NCI-H2081 treated with DMSO at 0.1 percent for 48 hours (cell line): ENCODE measurements around the gene MYLK3.

Experiments used
- DNase-seq: peaks from one replicate; lab custom pipeline; 2025; lab: John Stamatoyannopoulos, UW

The MYLK3 gene

GRCh38 chr16:46757339-46758050, 9.4 kb upstream of the MYLK3 start:
- DNase-seq: no peak

- no peak for DNase-seq
Measured at GRCh38 chr16:46756772-46757171, 8.6 kb upstream of the MYLK3 start.

GRCh38 chr16:46753015-46753414, 4.9 kb upstream of the MYLK3 start:
- DNase-seq: no peak

DNA sequence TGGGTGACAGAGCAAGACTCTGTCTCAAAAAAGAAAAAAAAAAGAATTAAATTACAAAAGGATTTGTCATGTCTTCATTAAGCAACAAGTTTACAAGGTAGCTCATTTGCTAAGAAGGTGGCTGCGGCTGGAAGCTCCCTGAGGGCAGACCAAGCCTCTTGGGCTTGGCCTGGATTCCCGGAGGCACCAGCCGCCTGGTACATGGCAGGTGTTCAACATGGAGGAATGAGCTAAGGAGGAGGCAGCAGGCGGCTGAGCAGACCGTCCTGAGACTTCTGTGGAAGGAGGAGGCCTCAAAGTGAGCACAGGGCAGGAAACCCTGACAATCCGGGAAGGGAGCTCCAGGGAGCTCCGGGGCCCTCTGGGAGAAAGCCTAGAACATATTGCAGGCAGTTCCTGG, 3.2 kb upstream of the MYLK3 start:
- DNase-seq: no peak

DNA sequence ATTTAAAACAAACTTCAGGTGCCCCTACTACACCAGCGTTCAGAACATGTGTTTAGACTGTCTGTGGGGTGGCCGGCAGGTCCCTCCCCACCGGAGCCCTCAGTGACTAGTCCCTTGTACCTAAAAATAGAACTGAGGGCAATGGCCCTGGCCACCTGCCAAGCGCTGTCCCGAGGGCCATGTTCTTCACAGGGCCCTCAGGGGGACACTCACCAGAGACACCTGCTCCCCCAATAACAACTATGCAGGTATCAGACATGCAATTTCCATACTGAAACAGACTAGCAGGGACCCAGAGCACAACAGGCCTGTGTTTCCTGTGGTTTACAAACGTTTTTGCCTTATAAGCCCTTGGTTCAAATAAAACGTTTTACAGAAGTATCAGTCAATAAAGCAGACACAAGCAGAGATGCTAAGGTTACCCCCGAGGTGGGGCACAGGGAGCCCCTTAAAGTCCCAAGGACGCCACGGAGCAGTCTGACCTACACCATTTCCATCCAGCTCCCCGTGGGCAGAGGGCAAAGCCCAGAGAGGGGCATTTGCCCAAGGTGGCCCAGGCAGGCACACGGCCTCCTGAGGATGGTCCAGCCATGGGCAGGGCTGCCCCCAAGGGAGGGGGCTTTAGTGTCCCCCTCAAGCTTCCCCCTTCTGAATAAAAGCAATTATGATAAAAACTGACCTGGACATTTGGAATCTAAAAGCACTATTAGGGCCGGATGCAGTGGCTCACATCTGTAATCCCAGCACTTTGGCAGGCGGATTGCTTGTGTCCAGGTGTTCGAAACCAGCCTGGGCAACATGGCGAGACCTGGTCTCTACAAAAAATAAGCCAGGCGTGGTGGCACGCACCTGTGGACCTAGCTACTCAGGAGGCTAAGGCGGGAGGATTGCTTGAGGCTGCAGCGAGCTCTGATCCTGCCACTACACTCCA, 896 bp upstream of the MYLK3 start:
- no peak for DNase-seq

DNA sequence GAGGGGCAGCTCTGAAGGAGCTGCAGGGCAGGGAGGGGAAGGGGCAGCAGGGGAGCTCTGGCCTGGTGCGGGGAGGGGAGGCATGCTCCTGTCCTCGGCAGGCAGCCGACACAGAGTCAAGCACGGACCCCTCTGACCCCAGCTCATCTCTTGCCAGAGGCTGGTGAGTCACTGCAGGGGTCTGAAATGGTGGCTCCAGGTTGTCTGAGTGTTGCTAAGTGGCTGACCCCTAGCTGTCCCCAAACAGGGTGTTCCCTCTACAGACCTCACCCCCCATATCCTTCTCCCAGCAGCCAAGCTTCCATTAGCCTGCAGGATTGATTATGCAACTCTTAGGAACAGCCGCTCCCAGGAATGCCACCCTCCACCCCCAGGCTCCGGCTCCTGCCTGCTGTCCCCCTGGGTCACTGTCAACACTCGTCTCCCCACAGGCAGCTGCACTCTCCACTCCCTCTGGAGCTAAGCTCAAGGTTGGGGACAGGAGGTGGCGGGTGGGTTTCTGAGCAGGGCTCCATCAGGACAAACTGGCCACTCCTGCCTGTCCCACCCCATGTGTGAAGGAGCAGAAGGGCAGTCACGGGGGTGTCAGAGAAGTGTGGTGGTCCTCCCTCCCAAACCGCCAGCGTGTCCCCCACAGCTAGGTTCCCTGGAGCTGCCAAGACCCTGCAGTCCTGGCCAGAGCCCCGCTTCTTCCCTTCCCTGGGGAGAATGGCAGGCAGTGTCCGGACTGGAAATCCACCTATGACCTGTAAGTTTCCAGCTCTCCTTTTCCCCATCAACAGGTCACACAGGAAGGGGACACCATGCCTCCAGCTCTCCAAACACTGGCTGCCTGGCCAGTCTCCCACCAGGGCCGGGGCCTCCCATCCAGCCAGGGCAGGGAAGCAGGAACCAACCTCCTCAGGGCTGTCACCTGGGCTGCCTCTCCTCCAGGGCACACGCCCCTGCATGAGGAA, 1.0 kb downstream of the MYLK3 start:
- DNase-seq: no peak

DNA sequence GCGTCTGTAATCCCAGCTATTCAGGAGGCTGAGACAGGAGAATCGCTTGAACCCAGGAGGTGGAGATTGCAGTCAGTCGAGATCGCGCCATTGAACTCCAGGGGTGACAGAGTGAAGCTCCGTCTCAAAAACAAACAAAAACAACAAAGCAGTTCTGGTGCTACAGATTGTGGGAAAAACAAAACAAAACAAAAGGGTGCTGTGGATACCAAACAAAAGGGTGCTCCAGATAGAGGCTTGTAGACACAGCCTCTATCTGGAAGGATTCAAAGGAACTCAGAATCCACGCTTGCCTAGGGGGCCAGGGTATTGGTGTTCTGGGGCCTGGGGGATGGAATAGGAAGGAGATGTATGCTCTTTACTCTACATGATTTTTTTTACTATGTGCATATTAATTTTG, 2.5 kb downstream of the MYLK3 start:
- no peak for DNase-seq

DNA sequence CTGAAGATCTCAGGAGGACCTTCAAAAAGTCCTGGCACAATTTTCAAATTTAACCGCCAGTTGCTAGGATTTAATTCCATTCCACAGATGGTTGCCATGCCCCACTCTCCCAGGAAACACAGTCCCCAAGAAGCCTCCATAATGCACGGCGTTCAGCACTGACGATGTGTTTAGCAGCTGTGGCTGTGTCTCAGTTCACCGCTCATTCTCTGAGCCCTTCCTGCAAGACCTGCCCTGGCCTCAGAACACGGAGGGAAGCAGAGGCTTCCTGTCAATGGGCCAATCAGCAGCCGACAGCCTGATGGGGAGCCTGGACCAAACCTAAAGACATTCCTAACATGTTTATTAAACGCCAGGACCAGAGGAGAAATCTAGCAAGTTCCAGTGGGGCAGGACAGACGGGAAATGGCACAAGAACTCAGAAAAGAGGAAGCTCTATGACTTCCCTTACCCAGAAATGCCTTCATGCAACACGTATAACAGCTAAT, 4.9 kb downstream of the MYLK3 start:
- no peak for DNase-seq

GRCh38 chr16:46739934-46740333, 8.2 kb downstream of the MYLK3 start:
- no peak for DNase-seq

GRCh38 chr16:46737621-46738214, 10.4 kb downstream of the MYLK3 start:
- no peak for DNase-seq

GRCh38 chr16:46736695-46737094, 11.4 kb downstream of the MYLK3 start:
- no peak for DNase-seq

DNA sequence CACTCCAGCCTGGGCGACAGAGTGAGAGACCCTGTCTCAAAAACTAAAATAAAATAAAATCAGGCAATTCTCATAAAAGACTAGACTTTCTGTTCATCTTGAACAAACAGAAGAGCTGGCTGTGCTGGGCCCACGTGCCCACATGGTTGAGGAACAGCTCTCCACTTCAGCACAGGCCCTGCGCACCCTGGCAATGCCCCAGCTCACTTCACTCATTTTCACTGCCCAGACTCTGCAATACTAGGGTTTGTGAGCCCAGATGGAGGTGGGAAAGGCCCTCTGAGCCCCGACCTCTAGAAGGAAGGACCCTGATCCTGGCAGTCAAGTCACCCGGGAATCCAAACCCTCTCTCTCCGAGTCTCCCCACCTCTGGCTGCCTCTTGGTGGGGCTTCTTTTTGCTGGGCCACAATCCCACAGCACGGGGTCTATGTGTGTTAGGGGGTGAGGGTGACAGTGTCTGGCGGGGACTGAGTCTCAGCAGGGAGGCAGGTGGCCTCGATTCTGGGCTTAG, 14.8 kb downstream of the MYLK3 start:
- no peak for DNase-seq

- DNase-seq: no peak
Measured at GRCh38 chr16:46732561-46732960, 15.6 kb downstream of the MYLK3 start.

DNA sequence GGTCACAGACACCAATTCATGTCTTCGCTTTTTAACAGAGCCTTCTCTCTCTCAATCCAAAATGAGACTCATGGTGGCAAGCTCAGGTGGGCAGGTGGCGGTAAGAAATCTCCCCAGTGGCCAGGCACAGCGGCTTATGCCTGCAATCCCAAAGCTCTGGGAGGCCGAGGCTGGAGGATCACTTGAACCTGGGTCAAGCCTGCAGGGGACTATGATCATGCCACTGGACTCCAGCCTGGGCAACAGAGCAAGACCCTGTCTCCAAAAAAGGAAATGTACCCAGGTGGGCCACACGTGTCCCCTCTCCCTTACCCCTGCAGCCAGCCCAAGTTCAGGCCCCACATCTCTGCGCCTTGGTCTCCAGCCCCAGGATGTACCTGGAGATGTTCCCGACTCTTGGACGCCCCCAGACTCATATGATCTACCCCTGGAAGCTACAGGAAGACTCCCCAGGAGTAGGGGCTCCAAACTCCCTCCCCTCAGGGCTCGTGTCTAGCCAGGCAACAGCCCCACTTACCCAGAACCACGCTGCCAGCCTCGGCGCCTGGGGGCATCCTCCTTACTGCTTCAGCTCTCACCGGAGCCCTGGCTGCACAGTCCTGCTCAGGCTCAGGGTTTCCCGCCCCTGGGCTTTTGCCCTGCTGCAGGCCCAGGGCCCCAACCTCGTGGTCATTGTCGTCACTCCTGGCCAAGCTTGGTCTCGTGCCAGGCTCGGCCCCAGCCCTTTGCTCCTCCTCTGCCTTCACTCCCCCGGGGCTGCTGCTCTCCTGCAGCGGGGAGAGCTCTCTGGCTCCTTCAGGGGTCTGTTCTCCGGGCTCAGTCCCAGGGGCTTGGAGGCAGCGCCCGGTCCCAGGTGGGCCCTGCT, 16.2 kb downstream of the MYLK3 start:
- DNase-seq: no peak

- no peak for DNase-seq
Measured at GRCh38 chr16:46730801-46731690, 17.1 kb downstream of the MYLK3 start.

DNA sequence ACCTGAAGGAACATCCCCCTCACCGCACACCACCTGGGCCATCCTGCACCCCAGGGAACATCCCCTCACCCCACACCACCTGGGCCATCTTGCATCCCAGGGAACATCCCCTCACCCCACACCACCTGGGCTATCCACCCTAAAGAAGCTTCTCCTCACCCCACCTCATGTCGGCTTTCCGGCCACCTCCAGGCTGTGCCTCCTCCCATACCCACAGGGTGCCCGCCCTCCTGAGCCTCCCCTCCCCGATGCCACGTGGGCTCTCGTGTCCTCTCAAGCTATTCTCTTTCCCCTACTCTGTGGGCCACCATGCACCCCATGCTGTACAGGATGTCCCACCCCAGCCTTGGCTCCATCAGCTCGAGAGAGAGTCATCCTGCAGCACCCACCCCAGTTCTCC, 18.0 kb downstream of the MYLK3 start:
- no peak for DNase-seq

DNA sequence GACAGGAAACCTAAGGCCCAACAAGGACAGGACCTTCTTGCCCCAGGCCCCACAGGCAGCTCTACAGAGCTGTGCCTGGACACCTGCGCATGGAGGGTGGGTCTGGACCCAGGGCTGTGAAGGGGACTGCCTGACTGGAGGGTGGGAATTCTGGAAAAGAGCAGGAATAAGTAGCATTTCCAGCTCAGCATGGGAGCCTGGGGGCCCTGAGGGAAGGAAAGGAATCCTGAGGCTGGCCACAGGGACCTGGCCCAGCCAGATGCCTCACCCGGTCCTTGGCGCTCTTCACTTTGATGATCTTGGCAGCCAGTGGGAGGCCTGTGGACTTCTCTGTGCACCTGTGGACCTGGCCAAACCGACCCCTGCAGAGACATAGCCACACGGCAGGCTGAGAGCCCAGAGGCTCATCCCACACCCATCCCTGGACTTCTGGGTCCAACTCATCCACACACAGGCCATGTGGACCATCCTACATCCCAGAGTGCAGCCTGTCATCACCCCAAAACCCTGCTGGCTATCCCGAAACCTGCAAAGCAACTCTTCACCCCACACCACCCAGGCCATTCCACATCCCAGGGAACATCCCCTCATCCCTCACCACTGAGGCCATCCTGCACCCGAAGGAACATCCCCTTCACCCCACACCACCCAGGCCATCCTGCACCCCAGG, 18.7 kb downstream of the MYLK3 start:
- DNase-seq: no peak

- DNase-seq: no peak
Measured at GRCh38 chr16:46728806-46729205, 19.3 kb downstream of the MYLK3 start.

DNA sequence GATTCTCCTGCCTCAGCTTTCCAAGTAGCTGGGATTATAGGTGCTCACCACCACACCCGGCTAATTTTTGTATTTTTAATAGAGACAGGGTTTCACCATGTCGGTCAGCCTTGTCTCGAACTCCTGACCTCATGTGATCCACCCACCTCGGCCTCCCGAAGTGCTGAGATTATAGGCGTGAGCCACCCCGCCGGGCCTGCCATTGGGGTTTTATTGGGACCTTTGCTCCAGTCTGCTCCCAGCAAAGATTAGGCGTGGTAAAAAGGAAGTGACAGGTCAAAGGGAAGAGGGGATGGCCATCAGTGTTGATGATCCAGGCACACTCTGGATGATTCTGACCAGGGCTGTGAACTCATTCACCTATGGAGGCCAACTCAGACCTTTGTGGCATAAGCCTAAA, 20.5 kb downstream of the MYLK3 start:
- no peak for DNase-seq
